Measurements from ENCODE around the gene ABTB2. TPM values are rescaled to one million over a fixed set of nuclear protein-coding genes. Genes with fewer than 3 reads are reported as not detected.

Gene ABTB2
- total and polyA plus RNA-seq, 10 of the 15 experiments (the other 5 are each of a cell fraction or from before 2014, with no cell fraction given), result 0.13 to 2.1 (median 0.72) TPM

DNA sequence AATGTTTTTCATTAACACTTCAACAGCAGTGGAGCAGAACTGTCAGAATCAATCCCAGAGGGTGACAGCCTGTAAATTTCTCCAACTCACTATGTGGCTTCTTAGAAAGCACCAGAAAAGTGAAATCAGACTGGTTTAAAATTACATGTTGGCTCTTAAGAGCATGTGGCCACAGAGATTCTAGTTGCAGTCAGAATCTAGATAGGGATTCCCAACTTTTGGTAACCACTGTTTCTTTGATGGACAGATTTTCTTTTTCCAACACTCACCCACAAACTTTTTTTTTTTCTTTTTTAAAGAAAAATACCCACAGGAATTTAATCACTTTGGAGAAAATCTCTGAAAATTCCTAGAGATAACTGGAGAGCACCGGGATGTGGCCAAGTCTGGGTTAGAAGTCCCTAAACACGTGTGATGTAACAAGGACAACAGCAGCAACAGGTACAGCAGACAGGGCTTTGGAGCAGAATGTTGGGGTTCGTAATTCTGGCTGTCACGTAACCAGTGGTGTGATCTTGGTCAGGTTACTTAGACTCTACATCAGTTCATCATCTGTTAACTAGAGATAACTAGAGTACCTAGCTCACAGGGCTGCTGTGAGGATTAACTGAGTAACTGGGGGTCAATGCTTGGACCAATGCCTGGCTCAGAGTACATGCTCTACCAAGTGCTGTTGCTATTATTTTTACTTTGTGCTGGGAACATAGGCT is 152.3 kb downstream of the ABTB2 start:
- Histone ChIP-seq H3K36me3 (ENCODE audit: control insufficient read depth in 2 of 2, insufficient read depth in 2 of 2, low read length in 1 of 2) (no peaks in the 10 kb centered on the region), H3K4me2 (ENCODE audit: control insufficient read depth, insufficient read depth) (no peak overlapping the region), H3K9ac (ENCODE audit: control insufficient read depth, insufficient read depth, low read length) (no peak overlapping the region), H3K79me2 (ENCODE audit: control insufficient read depth, insufficient read depth, low read length) (no peaks in the 10 kb centered on the region), H3K4me1 (ENCODE audit: control insufficient read depth, insufficient read depth, low read length) (peaks cover 14% of the 10 kb centered on the region), H2AFZ (ENCODE audit: control insufficient read depth, low read depth, low read length) (no peak overlapping the region), H3K27me3 (replicated peaks in 1 of 2; ENCODE audit: control insufficient read depth in 2 of 2, insufficient read depth in 2 of 2, low read length in 1 of 2) (no peaks in the 10 kb centered on the region), H3K27ac (ENCODE audit: control insufficient read depth, insufficient read depth) (no peak overlapping the region), H3K4me3 (no peak overlapping the region), H3K9me3 (replicated peaks; ENCODE audit: control insufficient read depth, insufficient read depth, low read length) (no peaks in the 10 kb centered on the region), H4K20me1 (ENCODE audit: control insufficient read depth, insufficient read depth) (no peaks in the 10 kb centered on the region)
- intact Hi-C loops (cut with micrococcal nuclease; ENCODE audit: unreplicated experiment) (no loop called here), in situ Hi-C loops (cut with MboI) (no loop called here)
- POLR2A ChIA-PET, result no interaction called here
- no TSS peak for BruUV-seq (replicated peaks)
- SMC1A ChIA-PET (ENCODE audit: uncharacterized antibody, unreplicated experiment), result interaction anchor here (1.7 to 2.9 kb wide), 2 partner anchors 26 to 27 kb away, joined by 3 to 11 read pairs; no protein-coding TSS in a partner anchor
- RAD21 ChIA-PET (ENCODE audit: unreplicated experiment), result interaction anchor here (1.3 to 2.7 kb wide), 2 partner anchors 20 to 25 kb away, joined by 3 to 9 read pairs; no protein-coding TSS in a partner anchor
- WGBS (ENCODE audit: insufficient coverage, insufficient replicate concordance, low lambda C conversion rate, missing lambda C conversion rate), result 58% methylated on average over 4 of the region's 4 CpGs
- CTCF ChIA-PET, result interaction anchor here (0.7 to 2.6 kb wide), 4 partner anchors 9 to 186 kb away, joined by 3 to 14 read pairs (median 4); no protein-coding TSS in a partner anchor
- TF ChIP-seq ZNF207 (IDR thresholded peaks at IDR 0.05; ENCODE audit: borderline replicate concordance) (no peak), BACH1 (IDR thresholded peaks at IDR 0.05; ENCODE audit: borderline replicate concordance) (no peak), ETV6 (conservative IDR thresholded peaks at IDR 0.05 in 1 of 2, IDR thresholded peaks at IDR 0.05 in 1 of 2; ENCODE audit: borderline replicate concordance in 1 of 2, low read depth in 1 of 2) (no peak), CUX1 (IDR thresholded peaks at IDR 0.05; ENCODE audit: insufficient replicate concordance, low read depth, low read length) (no peak), NRF1 (conservative IDR thresholded peaks at IDR 0.05; ENCODE audit: low read depth, low read length) (no peak), POLR2A (IDR thresholded peaks at IDR 0.05; ENCODE audit: low read depth, low read length) (no peak), CTCF (IDR thresholded peaks at IDR 0.05 in 2 of 3, conservative IDR thresholded peaks at IDR 0.05 in 1 of 3; ENCODE audit: control insufficient read depth in 2 of 3, extremely low read depth in 1 of 3, insufficient read depth in 1 of 3, low read depth in 3 of 3, low read length in 3 of 3) (no peak), EED (IDR thresholded peaks at IDR 0.05; ENCODE audit: low read depth) (no peak)
- TF ChIP-seq, protein P1, sequence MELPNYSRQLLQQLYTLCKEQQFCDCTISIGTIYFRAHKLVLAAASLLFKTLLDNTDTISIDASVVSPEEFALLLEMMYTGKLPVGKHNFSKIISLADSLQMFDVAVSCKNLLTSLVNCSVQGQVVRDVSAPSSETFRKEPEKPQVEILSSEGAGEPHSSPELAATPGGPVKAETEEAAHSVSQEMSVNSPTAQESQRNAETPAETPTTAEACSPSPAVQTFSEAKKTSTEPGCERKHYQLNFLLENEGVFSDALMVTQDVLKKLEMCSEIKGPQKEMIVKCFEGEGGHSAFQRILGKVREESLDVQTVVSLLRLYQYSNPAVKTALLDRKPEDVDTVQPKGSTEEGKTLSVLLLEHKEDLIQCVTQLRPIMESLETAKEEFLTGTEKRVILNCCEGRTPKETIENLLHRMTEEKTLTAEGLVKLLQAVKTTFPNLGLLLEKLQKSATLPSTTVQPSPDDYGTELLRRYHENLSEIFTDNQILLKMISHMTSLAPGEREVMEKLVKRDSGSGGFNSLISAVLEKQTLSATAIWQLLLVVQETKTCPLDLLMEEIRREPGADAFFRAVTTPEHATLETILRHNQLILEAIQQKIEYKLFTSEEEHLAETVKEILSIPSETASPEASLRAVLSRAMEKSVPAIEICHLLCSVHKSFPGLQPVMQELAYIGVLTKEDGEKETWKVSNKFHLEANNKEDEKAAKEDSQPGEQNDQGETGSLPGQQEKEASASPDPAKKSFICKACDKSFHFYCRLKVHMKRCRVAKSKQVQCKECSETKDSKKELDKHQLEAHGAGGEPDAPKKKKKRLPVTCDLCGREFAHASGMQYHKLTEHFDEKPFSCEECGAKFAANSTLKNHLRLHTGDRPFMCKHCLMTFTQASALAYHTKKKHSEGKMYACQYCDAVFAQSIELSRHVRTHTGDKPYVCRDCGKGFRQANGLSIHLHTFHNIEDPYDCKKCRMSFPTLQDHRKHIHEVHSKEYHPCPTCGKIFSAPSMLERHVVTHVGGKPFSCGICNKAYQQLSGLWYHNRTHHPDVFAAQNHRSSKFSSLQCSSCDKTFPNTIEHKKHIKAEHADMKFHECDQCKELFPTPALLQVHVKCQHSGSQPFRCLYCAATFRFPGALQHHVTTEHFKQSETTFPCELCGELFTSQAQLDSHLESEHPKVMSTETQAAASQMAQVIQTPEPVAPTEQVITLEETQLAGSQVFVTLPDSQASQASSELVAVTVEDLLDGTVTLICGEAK (IDR thresholded peaks at IDR 0.05; ENCODE audit: borderline replicate concordance), result no peak
- FAIRE-seq (no peak), ATAC-seq (no peak), DNase-seq (ENCODE audit: low read depth, low spot score) (no peak)
